Osteoblast (primary cell): Measurements from ENCODE around the gene PRG3. TPM values are rescaled to one million over a fixed set of nuclear protein-coding genes. Genes with fewer than 3 reads are reported as not detected.
A peak's percentile ranks its signal among the peaks of the same experiment; 100 is the strongest.

Experiments used
- DNase-seq: peaks from one replicate; pipeline ENCODE4 v3.0.0; 2011; ENCODE audit warnings: low spot score, mixed read lengths; ENCODE audit not compliant: insufficient read length; ENCODE audit errors: missing footprints
- H2AFZ ChIP-seq: 2 replicates; pipeline ENCODE4 v1.6.0; 2011; ENCODE audit warnings: mild to moderate bottlenecking, low read length
- H3K27ac ChIP-seq: 2 replicates; pipeline ENCODE4 v1.5.1; 2011; ENCODE audit warnings: mild to moderate bottlenecking, low read depth, low read length, moderate library complexity
- H3K27me3 ChIP-seq: 2 replicates; pipeline ENCODE4 v1.6.0; 2012; ENCODE audit warnings: mild to moderate bottlenecking, control low read depth, inconsistent platforms, low read length, moderate library complexity; ENCODE audit not compliant: insufficient read depth
- H3K36me3 ChIP-seq: 2 replicates; pipeline ENCODE4 v1.5.1; 2011; ENCODE audit warnings: mild to moderate bottlenecking, low read length, control low read depth, moderate library complexity; ENCODE audit not compliant: insufficient read depth
- H3K4me1 ChIP-seq: 2 replicates; pipeline ENCODE4 v1.5.1; 2011; ENCODE audit warnings: mild to moderate bottlenecking, low read length, control low read depth, moderate library complexity; ENCODE audit not compliant: insufficient read depth
- H3K4me2 ChIP-seq: 2 replicates; pipeline ENCODE4 v1.6.0; 2011; ENCODE audit warnings: mild to moderate bottlenecking, low read length; ENCODE audit not compliant: insufficient read depth
- H3K4me3 ChIP-seq: fragments of 200-600 bp; sonication (generic); 3 replicates; pipeline ENCODE4 v1.5.1; 2012; ENCODE audit warnings: mild to moderate bottlenecking, low read length, inconsistent platforms; ENCODE audit not compliant: insufficient read depth
- H3K79me2 ChIP-seq: 2 replicates; pipeline ENCODE4 v1.6.0; 2012; ENCODE audit warnings: mild to moderate bottlenecking, low read length, control low read depth, inconsistent platforms; ENCODE audit not compliant: insufficient read depth
- H3K9me3 ChIP-seq: 2 replicates; pipeline ENCODE4 v1.5.1; 2011; ENCODE audit warnings: low read depth, low read length, control low read depth
- H4K20me1 ChIP-seq: 2 replicates; pipeline ENCODE4 v1.6.0; 2012; ENCODE audit warnings: mild to moderate bottlenecking, low read length, control low read depth; ENCODE audit not compliant: insufficient read depth
- CTCF ChIP-seq: IDR thresholded peaks from 2 replicates; pipeline ENCODE4 v1.5.1; 2011; ENCODE audit warnings: mild to moderate bottlenecking, low read depth, low read length, moderate library complexity; ENCODE audit errors: extremely low read depth
- total RNA-seq: library from RNA; depleted of rRNA; stranded (reverse); fragments of >200 nt; gene quantifications from 2 replicates; pipeline ENCODE4 v1.2.3, GENCODE V29; 2012

PRG3 gene
- total RNA-seq, 1 donor, result not detected

- H3K9me3 ChIP-seq, result no peaks in the 10 kb centered on the region
- H3K4me2 ChIP-seq, result peak within 1 kb of the TSS; percentile 74
- DNase-seq, result peak; percentile 89
- peak within 1 kb of the TSS; percentile 81 for H2AFZ ChIP-seq
- peak within 1 kb of the TSS; percentile 69 for H3K4me3 ChIP-seq
- H3K27me3 ChIP-seq, result no peaks in the 10 kb centered on the region
- no peak for TF ChIP-seq CTCF
- H3K36me3 ChIP-seq, result peaks cover 14% of the 10 kb centered on the region
- H3K27ac ChIP-seq, result peak within 1 kb of the TSS; percentile 96
- H3K79me2 ChIP-seq, result peaks cover 20% of the 10 kb centered on the region
- no peaks in the 10 kb centered on the region for H4K20me1 ChIP-seq
- H3K4me1 ChIP-seq, result peaks cover 49% of the 10 kb centered on the region
Measured at GRCh38 chr11:57426929-57427726, 46.2 kb upstream of the PRG3 start, which contains the start of gene SLC43A3. SLC43A3 (minus strand) TSS chr11:57427121; CDS start chr11:57426172, 949 bp downstream.

GRCh38 chr11:57426439-57426928 is 45.5 kb upstream of the PRG3 start:
- peak overlapping the region; percentile 96 for H3K27ac ChIP-seq
- H3K36me3 ChIP-seq, result peaks cover 14% of the 10 kb centered on the region
- no peak for TF ChIP-seq CTCF
- no peaks in the 10 kb centered on the region for H4K20me1 ChIP-seq
- no peaks in the 10 kb centered on the region for H3K9me3 ChIP-seq
- H3K79me2 ChIP-seq, result peaks cover 20% of the 10 kb centered on the region
- peak overlapping the region; percentile 74 for H3K4me2 ChIP-seq
- no peak for DNase-seq
- no peaks in the 10 kb centered on the region for H3K27me3 ChIP-seq
- peaks cover 45% of the 10 kb centered on the region for H3K4me1 ChIP-seq
- peak overlapping the region; percentile 81 for H2AFZ ChIP-seq
- H3K4me3 ChIP-seq, result peak overlapping the region; percentile 69

- Histone ChIP-seq H3K4me2 (peak overlapping the region; percentile 74), H3K4me3 (peak overlapping the region; percentile 69), H3K27ac (peak overlapping the region; percentile 96), H3K27me3 (no peaks in the 10 kb centered on the region), H4K20me1 (no peaks in the 10 kb centered on the region), H3K36me3 (peaks cover 19% of the 10 kb centered on the region), H3K79me2 (peaks cover 20% of the 10 kb centered on the region), H3K9me3 (no peaks in the 10 kb centered on the region), H3K4me1 (peaks cover 45% of the 10 kb centered on the region), H2AFZ (peak overlapping the region; percentile 81)
- DNase-seq, result no peak
- TF ChIP-seq CTCF, result no peak
Measured at GRCh38 chr11:57425565-57426438, 44.9 kb upstream of the PRG3 start.
